T-helper 17 cell (primary cell): ENCODE measurements around the gene TRAF4. TPM values are rescaled to one million over a fixed set of nuclear protein-coding genes. Genes with fewer than 3 reads are reported as not detected.
"Not testable (repeated sequence)": the region's sequence is repeated elsewhere in the genome, so short reads cannot be mapped to it uniquely, and the experiment has no call there.

Source experiments
- ATAC-seq: fragments of 150-1000 bp; cut with Tn5 transposase; 2 replicates; pipeline ENCODE4 v1.10.0; 2021; ENCODE audit warnings: mild to moderate bottlenecking, moderate library complexity
- DNase-seq, 3 donors: peaks; one replicate each; pipeline versions ENCODE4 v3.0.0 to v3.0.0-alpha.2; 2020 to 2021
- H3K9me3 ChIP-seq: one replicate; pipeline ENCODE4 v1.7.0; 2013; ENCODE audit warnings: low read length, mild to moderate bottlenecking; ENCODE audit not compliant: control insufficient read depth, poor library complexity, severe bottlenecking
- H3K27ac Mint-ChIP-seq: one replicate; pipeline ENCODE4 v1.8.0; 2022; ENCODE audit warnings: mild to moderate bottlenecking, moderate library complexity, mixed read lengths
- H3K27me3 Mint-ChIP-seq: one replicate; pipeline ENCODE4 v1.8.0; 2022; ENCODE audit warnings: mixed read lengths
- H3K36me3 Mint-ChIP-seq: one replicate; pipeline ENCODE4 v1.8.0; 2022; ENCODE audit warnings: low read depth, mixed read lengths
- H3K4me1 Mint-ChIP-seq: one replicate; pipeline ENCODE4 v1.8.0; 2022; ENCODE audit warnings: mild to moderate bottlenecking, mixed read lengths
- H3K4me3 Mint-ChIP-seq: one replicate; pipeline ENCODE4 v1.8.0; 2022; ENCODE audit warnings: mild to moderate bottlenecking, moderate library complexity, mixed read lengths
- total RNA-seq, 4 donors: library from RNA in 2 of 4; stranded (reverse) in 2 of 4; gene quantifications; one replicate each; pipeline ENCODE4 v1.2.3 and lab custom pipeline; 2022 to 2026

Gene TRAF4
- total RNA-seq, 2 donors from 2014 or later = 326 to 362 TPM

GRCh38 chr17:28729950-28730330 is 13.9 kb upstream of the TRAF4 start:
- no peak for ATAC-seq
- H3K36me3 Mint-ChIP-seq = peaks cover 2% of the 10 kb centered on the region
- peaks cover 33% of the 10 kb centered on the region for H3K4me1 Mint-ChIP-seq
- no peak overlapping the region for H3K27ac Mint-ChIP-seq
- no peaks in the 10 kb centered on the region for H3K9me3 ChIP-seq
- H3K27me3 Mint-ChIP-seq = no peaks in the 10 kb centered on the region
- no peak overlapping the region for H3K4me3 Mint-ChIP-seq
- DNase-seq = no peak

GRCh38 chr17:28733346-28733745 is 10.5 kb upstream of the TRAF4 start:
- Mint-ChIP-seq H3K27me3 (no peaks in the 10 kb centered on the region), H3K4me1 (peaks cover 17% of the 10 kb centered on the region), H3K36me3 (peaks cover 2% of the 10 kb centered on the region), H3K4me3 (no peak overlapping the region), H3K27ac (no peak overlapping the region)
- DNase-seq = no peak
- no peak for ATAC-seq
- H3K9me3 ChIP-seq = no peaks in the 10 kb centered on the region

GRCh38 chr17:28734712-28735241 is 9.0 kb upstream of the TRAF4 start:
- DNase-seq = no peak
- Mint-ChIP-seq H3K36me3 (peaks cover 4% of the 10 kb centered on the region), H3K27me3 (no peaks in the 10 kb centered on the region), H3K4me1 (peaks cover 17% of the 10 kb centered on the region), H3K27ac (no peak overlapping the region), H3K4me3 (no peak overlapping the region)
- no peak for ATAC-seq
- H3K9me3 ChIP-seq = no peaks in the 10 kb centered on the region

GRCh38 chr17:28735242-28735722 is 8.5 kb upstream of the TRAF4 start:
- ATAC-seq = no peak
- no peaks in the 10 kb centered on the region for H3K9me3 ChIP-seq
- no peak overlapping the region for H3K4me3 Mint-ChIP-seq
- H3K4me1 Mint-ChIP-seq = peaks cover 16% of the 10 kb centered on the region
- no peak overlapping the region for H3K27ac Mint-ChIP-seq
- no peaks in the 10 kb centered on the region for H3K27me3 Mint-ChIP-seq
- no peak for DNase-seq
- peaks cover 4% of the 10 kb centered on the region for H3K36me3 Mint-ChIP-seq

- ATAC-seq, DNase-seq, H3K27ac Mint-ChIP-seq, H3K27me3 Mint-ChIP-seq, H3K9me3 ChIP-seq, H3K4me3 Mint-ChIP-seq, H3K36me3 Mint-ChIP-seq: not testable (repeated sequence)
- H3K4me1 Mint-ChIP-seq = peaks cover 16% of the 10 kb centered on the region
Observed at GRCh38 chr17:28735913-28736769, 7.7 kb upstream of the TRAF4 start.

GRCh38 chr17:28737316-28737715 is 6.5 kb upstream of the TRAF4 start:
- peaks cover 2% of the 10 kb centered on the region for H3K36me3 Mint-ChIP-seq
- H3K9me3 ChIP-seq = no peaks in the 10 kb centered on the region
- DNase-seq = no peak
- peaks cover 16% of the 10 kb centered on the region for H3K4me1 Mint-ChIP-seq
- ATAC-seq = no peak
- no peak overlapping the region for H3K27ac Mint-ChIP-seq
- no peak overlapping the region for H3K4me3 Mint-ChIP-seq
- no peaks in the 10 kb centered on the region for H3K27me3 Mint-ChIP-seq

GRCh38 chr17:28737770-28738679 is 5.8 kb upstream of the TRAF4 start:
- Mint-ChIP-seq H3K27ac (peak overlapping the region; percentile 95), H3K27me3 (no peaks in the 10 kb centered on the region), H3K36me3 (peaks cover 2% of the 10 kb centered on the region), H3K4me1 (peaks cover 16% of the 10 kb centered on the region), H3K4me3 (no peak overlapping the region)
- H3K9me3 ChIP-seq = no peaks in the 10 kb centered on the region
- DNase-seq (no peak), ATAC-seq (peak; percentile 22)

GRCh38 chr17:28738680-28739384 is 5.0 kb upstream of the TRAF4 start:
- peaks cover 2% of the 10 kb centered on the region for H3K36me3 Mint-ChIP-seq
- peaks cover 16% of the 10 kb centered on the region for H3K4me1 Mint-ChIP-seq
- H3K4me3 Mint-ChIP-seq = no peak overlapping the region
- H3K9me3 ChIP-seq = no peaks in the 10 kb centered on the region
- ATAC-seq (peak; percentile 93), DNase-seq (peak in 2 of 3 donors; percentile 56 to 61)
- peak overlapping the region; percentile 95 for H3K27ac Mint-ChIP-seq
- H3K27me3 Mint-ChIP-seq = no peaks in the 10 kb centered on the region

GRCh38 chr17:28740406-28741357 is 3.1 kb upstream of the TRAF4 start:
- Mint-ChIP-seq H3K27ac (no peak overlapping the region), H3K4me3 (no peak overlapping the region), H3K36me3 (peaks cover 2% of the 10 kb centered on the region), H3K27me3 (no peaks in the 10 kb centered on the region), H3K4me1 (peaks cover 24% of the 10 kb centered on the region)
- H3K9me3 ChIP-seq = no peaks in the 10 kb centered on the region
- ATAC-seq (no peak), DNase-seq (no peak)

- peak overlapping the region; percentile 61 for H3K27ac Mint-ChIP-seq
- peak overlapping the region; percentile 5 for H3K4me3 Mint-ChIP-seq
- DNase-seq (no peak), ATAC-seq (no peak)
- peaks cover 2% of the 10 kb centered on the region for H3K36me3 Mint-ChIP-seq
- H3K27me3 Mint-ChIP-seq = no peaks in the 10 kb centered on the region
- H3K9me3 ChIP-seq = no peaks in the 10 kb centered on the region
- peaks cover 24% of the 10 kb centered on the region for H3K4me1 Mint-ChIP-seq
Observed at GRCh38 chr17:28741358-28742349, 2.2 kb upstream of the TRAF4 start.
